A549 (cell line): ENCODE results near the gene ZNF532. TPM values are rescaled to one million over a fixed set of nuclear protein-coding genes. Genes with fewer than 3 reads are reported as not detected.
A peak's percentile ranks its signal among the peaks of the same experiment; 100 is the strongest.

Experiments used
- ATAC-seq, 2 experiments: fragments of 200-7000 bp in 1 of 2; fragments of >200 bp in 1 of 2; cut with Nextera tagmentation in 1 of 2; cut with Tn5 transposase in 1 of 2; 3 replicates each; pipeline versions ENCODE4 v1.8.0 to v1.9.1; 2018 to 2020; ENCODE audit warnings: mild to moderate bottlenecking in 1 of 2, moderate library complexity in 1 of 2
- CTCF ChIA-PET: fragments of 300-600 bp; sonication (Branson Sonifier 250); formaldehyde crosslinking; extraction: SDS; loops from one replicate; lab custom pipeline; 2021; ENCODE audit warnings: antibody characterized with exemption, inconsistent platforms; lab: Yijun Ruan, JAX
- POLR2A ChIA-PET: fragments of 350-600 bp; formaldehyde crosslinking; extraction: SDS; loops from one replicate; lab custom pipeline; 2021; ENCODE audit warnings: antibody characterized with exemption, inconsistent platforms; lab: Yijun Ruan, JAX
- DNase-seq, 2 experiments: peaks; one replicate each; pipeline versions ENCODE4 v3.0.0 to v3.0.0-alpha.2; 2011 to 2016; ENCODE audit warnings: low read depth in 1 of 2, low spot score in 1 of 2
- FAIRE-seq: peaks from 2 replicates; lab custom pipeline; 2011; peaks lifted over from hg19 to GRCh38; lab: Jason Lieb, UNC
- H3K27ac ChIP-seq, 2 experiments: fragments of >200 bp; sonication (Bioruptor Twin); formaldehyde crosslinking; 3 replicates each; pipeline ENCODE4 v1.5.1; 2016 to 2017
- H3K4me1 ChIP-seq: fragments of >200 bp; sonication (Bioruptor Twin); formaldehyde crosslinking; 3 replicates; pipeline ENCODE4 v1.6.1; 2016
- H3K4me2 ChIP-seq: fragments of >200 bp; sonication (Bioruptor Twin); formaldehyde crosslinking; 3 replicates; pipeline ENCODE4 v1.6.1; 2016
- H3K4me3 ChIP-seq: fragments of >200 bp; sonication (Bioruptor Twin); formaldehyde crosslinking; 3 replicates; pipeline ENCODE4 v1.5.1; 2016
- H3K9me3 ChIP-seq: fragments of >200 bp; sonication (Bioruptor Twin); formaldehyde crosslinking; 3 replicates; pipeline ENCODE4 v1.6.1; 2016
- CBX8 ChIP-seq: fragments of 200-600 bp; sonication (generic); IDR thresholded peaks from 2 replicates; pipeline ENCODE4 v1.6.1; 2016
- CHD2 ChIP-seq: fragments of 150-350 bp; IDR thresholded peaks from 2 replicates; pipeline ENCODE4 v1.6.1; 2014; ENCODE audit warnings: low read length; ENCODE audit not compliant: partially characterized antibody
- CHD4 ChIP-seq: fragments of 200-600 bp; sonication (generic); IDR thresholded peaks from 2 replicates; pipeline ENCODE4 v1.6.1; 2016; ENCODE audit warnings: antibody characterized with exemption, mild to moderate bottlenecking, borderline replicate concordance
- CTCF ChIP-seq: fragments of >200 bp; sonication (Bioruptor Twin); formaldehyde crosslinking; IDR thresholded peaks from 3 replicates; pipeline ENCODE4 v1.5.1; 2016
- EHF ChIP-seq: fragments of 250-450 bp; sonication (Bioruptor Pico); IDR thresholded peaks from 2 replicates; pipeline ENCODE4 v1.5.0; 2020; ENCODE audit warnings: mild to moderate bottlenecking
- HDAC2 ChIP-seq: fragments of 200-600 bp; sonication (generic); IDR thresholded peaks from 2 replicates; pipeline ENCODE4 v1.6.1; 2016
- HMGXB4 ChIP-seq: fragments of 250-450 bp; sonication (Bioruptor Pico); IDR thresholded peaks from 2 replicates; pipeline ENCODE4 v1.5.0; 2021; ENCODE audit warnings: mild to moderate bottlenecking, moderate library complexity, borderline replicate concordance
- HOXA7 ChIP-seq: fragments of 250-450 bp; sonication (Bioruptor Pico); IDR thresholded peaks from 2 replicates; pipeline ENCODE4 v1.5.0; 2020; ENCODE audit warnings: mild to moderate bottlenecking, moderate library complexity
- KDM1A ChIP-seq: fragments of 200-600 bp; sonication (generic); IDR thresholded peaks from 2 replicates; pipeline ENCODE4 v1.6.1; 2016; ENCODE audit warnings: low read depth, mild to moderate bottlenecking
- KDM5A ChIP-seq: fragments of 200-600 bp; sonication (generic); IDR thresholded peaks from 2 replicates; pipeline ENCODE4 v1.6.1; 2016; ENCODE audit warnings: antibody characterized with exemption, mild to moderate bottlenecking
- MAZ ChIP-seq: fragments of 150-350 bp; IDR thresholded peaks from 2 replicates; pipeline ENCODE4 v1.6.1; 2014; ENCODE audit warnings: antibody characterized with exemption, low read depth, low read length, borderline replicate concordance
- NFE2L2 ChIP-seq: fragments of 150-350 bp; conservative IDR thresholded peaks from 2 replicates; pipeline ENCODE4 v1.6.1; 2014; ENCODE audit warnings: low read length
- NPAS2 ChIP-seq: fragments of 250-450 bp; sonication (Bioruptor Pico); IDR thresholded peaks from 2 replicates; pipeline ENCODE4 v1.8.0; 2022; ENCODE audit warnings: mild to moderate bottlenecking, moderate library complexity, borderline replicate concordance
- PHF8 ChIP-seq: fragments of 200-600 bp; sonication (generic); IDR thresholded peaks from 2 replicates; pipeline ENCODE4 v1.6.1; 2016; ENCODE audit warnings: low read depth, mild to moderate bottlenecking, antibody characterized with exemption, moderate library complexity, borderline replicate concordance
- POLR2A ChIP-seq: IDR thresholded peaks from 2 replicates; pipeline ENCODE4 v1.6.1; 2012; ENCODE audit warnings: mild to moderate bottlenecking, low read length
- POLR2AphosphoS2 ChIP-seq: conservative IDR thresholded peaks from 2 replicates; pipeline ENCODE4 v1.6.1; 2012; ENCODE audit warnings: low read length, improper control_type of control experiment, inconsistent platforms
- RARB ChIP-seq: fragments of 250-450 bp; sonication (Bioruptor Pico); IDR thresholded peaks from 2 replicates; pipeline ENCODE4 v1.8.0; 2021; ENCODE audit warnings: mild to moderate bottlenecking, moderate library complexity
- TFCP2L1 ChIP-seq: fragments of 250-450 bp; sonication (Bioruptor Pico); IDR thresholded peaks from 2 replicates; pipeline ENCODE4 v1.5.0; 2021; ENCODE audit warnings: mild to moderate bottlenecking
- TP53 ChIP-seq: fragments of 250-450 bp; sonication (Bioruptor Pico); IDR thresholded peaks from 2 replicates; pipeline ENCODE4 v1.5.0; 2021; ENCODE audit warnings: mild to moderate bottlenecking, moderate library complexity
- USF2 ChIP-seq: fragments of 450-650 bp; IDR thresholded peaks from 2 replicates; pipeline ENCODE4 v1.6.1; 2014; ENCODE audit warnings: antibody characterized with exemption
- ZNF302 ChIP-seq: fragments of 250-450 bp; sonication (Bioruptor Pico); IDR thresholded peaks from 2 replicates; pipeline ENCODE4 v1.9.0; 2021; ENCODE audit warnings: inconsistent platforms, mild to moderate bottlenecking, moderate library complexity
- WGBS: methylation state at CpG from one replicate; pipeline ENCODE4 v1.1.6; 2017; ENCODE audit errors: missing lambda C conversion rate; 5-methylcytosine and 5-hydroxymethylcytosine counted together
- polyA plus RNA-seq, 4 experiments: library from polyadenylated mRNA; depleted of rRNA in 3 of 4; stranded (reverse); fragments of >200 nt; fragmentation: RNase III in 1 of 4; extraction: RNeasy Plus Mini Kit Qiagen cat#74134 plus additional on column Dnase treatment in 1 of 4; gene quantifications; 2 replicates in 3 of 4; 3 replicates in 1 of 4; pipeline ENCODE4 v1.2.3, GENCODE V29; 2011 to 2017

The ZNF532 gene
- polyA plus RNA-seq, 2 of the 4 experiments (the other 2 are of a cell fraction) = 26.8 to 64.6 TPM

GRCh38 chr18:58866773-58867150 lies 2.1 kb downstream of the ZNF532 start:
- H3K4me3 ChIP-seq = no peak overlapping the region
- FAIRE-seq (no peak), DNase-seq (no peak), ATAC-seq (no peak)
- ChIA-PET CTCF (interaction anchor here (0.7 to 1.4 kb wide), 3 partner anchors 33 to 204 kb away, joined by 3 to 8 read pairs (median 3); no protein-coding TSS in a partner anchor), POLR2A (interaction anchor here (0.7 kb wide), 2 partner anchors 15 to 82 kb away, joined by 3 to 4 read pairs; no protein-coding TSS in a partner anchor)
- 95% methylated on average over 6 of the region's 6 CpGs for WGBS
- peak overlapping the region in 1 of 2 experiments; percentile 99; a peak in 3 of 6 replicates for H3K27ac ChIP-seq
- no peaks in the 10 kb centered on the region for H3K9me3 ChIP-seq
- TF ChIP-seq KDM1A = no peak
- no peak for TF ChIP-seq HOXA7 (CRISPR knock-in tag)
- TF ChIP-seq TFCP2L1 (CRISPR knock-in tag) = no peak
- H3K4me1 ChIP-seq = peaks cover 37% of the 10 kb centered on the region
- no peak overlapping the region; the same call in 2 of the 3 replicates for H3K4me2 ChIP-seq

GRCh38 chr18:58867281-58867961 lies 2.7 kb downstream of the ZNF532 start:
- H3K9me3 ChIP-seq = no peaks in the 10 kb centered on the region
- FAIRE-seq (no peak), DNase-seq (no peak), ATAC-seq (no peak)
- H3K4me1 ChIP-seq = peaks cover 32% of the 10 kb centered on the region
- H3K27ac ChIP-seq = 0 out of 6 replicates have a peak overlapping the region, but pooled peaks of 1 of the 2 experiments have one; percentile 28
- no peak overlapping the region for H3K4me3 ChIP-seq
- TF ChIP-seq POLR2A = no peak
- no peak for TF ChIP-seq KDM5A
- TF ChIP-seq NPAS2 (CRISPR knock-in tag) = no peak
- no peak for TF ChIP-seq POLR2AphosphoS2
- no peak for TF ChIP-seq NFE2L2
- TF ChIP-seq CBX8 = no peak
- no peak for TF ChIP-seq HOXA7 (CRISPR knock-in tag)
- POLR2A ChIA-PET = interaction anchor here (0.7 kb wide), 2 partner anchors 14 to 82 kb away, joined by 3 to 4 read pairs; no protein-coding TSS in a partner anchor
- CTCF ChIA-PET = interaction anchor here (1.1 to 1.4 kb wide), 2 partner anchors 34 to 86 kb away, joined by 3 to 8 read pairs; no protein-coding TSS in a partner anchor
- H3K4me2 ChIP-seq = no peak overlapping the region
- 92% methylated on average over 8 of the region's 10 CpGs for WGBS

- peaks cover 27% of the 10 kb centered on the region for H3K4me1 ChIP-seq
- POLR2A ChIA-PET = no interaction called here
- H3K4me2 ChIP-seq = no peak overlapping the region
- no peaks in the 10 kb centered on the region for H3K9me3 ChIP-seq
- DNase-seq (no peak), ATAC-seq (no peak), FAIRE-seq (no peak)
- no peak overlapping the region for H3K27ac ChIP-seq
- H3K4me3 ChIP-seq = no peak overlapping the region
- TF ChIP-seq EHF (CRISPR knock-in tag) = no peak
- no peak for TF ChIP-seq RARB (CRISPR knock-in tag)
- TF ChIP-seq PHF8 = no peak
- no peak for TF ChIP-seq MAZ
- TF ChIP-seq HMGXB4 = no peak
- TF ChIP-seq HOXA7 (CRISPR knock-in tag) = no peak
- TF ChIP-seq USF2 = no peak
- TF ChIP-seq ZNF302 (CRISPR knock-in tag) = no peak
- no peak for TF ChIP-seq HDAC2
- TF ChIP-seq TP53 (CRISPR knock-in tag) = no peak
- no peak for TF ChIP-seq CHD2
- TF ChIP-seq POLR2AphosphoS2 = no peak
- no peak for TF ChIP-seq CTCF
- no peak for TF ChIP-seq CHD4
- CTCF ChIA-PET = no interaction called here
- 98% methylated on average over 6 of the region's 6 CpGs for WGBS
These were observed 3.8 kb downstream of the ZNF532 start for GRCh38 chr18:58868440-58868839.
